GM12864 (cell line): ENCODE data around the gene MACROD2.

ENCODE experiments used
- DNase-seq: peaks from one replicate; pipeline ENCODE4 v3.0.0-alpha.2; 2011; ENCODE audit warnings: low read depth
- H3K4me3 ChIP-seq: 2 replicates; pipeline ENCODE4 v1.5.1; 2011; ENCODE audit warnings: mild to moderate bottlenecking, low read depth, low read length, control low read depth
- TF ChIP-seq, protein P1 (sequence below): IDR thresholded peaks from 2 replicates; pipeline ENCODE4 v1.5.1; 2011; ENCODE audit warnings: low read depth, mild to moderate bottlenecking, moderate library complexity, low read length, control low read depth, inconsistent platforms; ENCODE audit errors: missing control alignments

Gene MACROD2

DNA sequence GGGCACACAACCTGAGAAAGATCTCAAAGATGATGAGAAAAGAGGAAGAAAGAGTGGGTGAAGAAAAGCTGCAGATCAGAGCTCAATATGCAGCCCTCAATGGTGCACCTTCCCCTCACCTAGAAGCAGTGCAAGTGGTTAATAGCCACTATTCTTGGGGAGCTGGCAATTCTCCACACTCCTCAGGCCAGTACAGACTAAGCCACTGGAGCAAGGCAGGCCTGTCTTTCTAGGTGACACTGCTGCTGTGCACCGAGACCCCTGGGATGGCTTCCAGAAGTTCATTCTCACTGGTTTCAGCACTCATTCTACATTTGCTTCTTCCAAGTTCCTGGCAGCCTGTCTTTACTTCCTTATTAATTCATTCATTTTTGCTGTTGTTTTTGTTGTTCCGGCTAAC is 1604.6 kb downstream of the MACROD2 start:
- TF ChIP-seq, protein P1, sequence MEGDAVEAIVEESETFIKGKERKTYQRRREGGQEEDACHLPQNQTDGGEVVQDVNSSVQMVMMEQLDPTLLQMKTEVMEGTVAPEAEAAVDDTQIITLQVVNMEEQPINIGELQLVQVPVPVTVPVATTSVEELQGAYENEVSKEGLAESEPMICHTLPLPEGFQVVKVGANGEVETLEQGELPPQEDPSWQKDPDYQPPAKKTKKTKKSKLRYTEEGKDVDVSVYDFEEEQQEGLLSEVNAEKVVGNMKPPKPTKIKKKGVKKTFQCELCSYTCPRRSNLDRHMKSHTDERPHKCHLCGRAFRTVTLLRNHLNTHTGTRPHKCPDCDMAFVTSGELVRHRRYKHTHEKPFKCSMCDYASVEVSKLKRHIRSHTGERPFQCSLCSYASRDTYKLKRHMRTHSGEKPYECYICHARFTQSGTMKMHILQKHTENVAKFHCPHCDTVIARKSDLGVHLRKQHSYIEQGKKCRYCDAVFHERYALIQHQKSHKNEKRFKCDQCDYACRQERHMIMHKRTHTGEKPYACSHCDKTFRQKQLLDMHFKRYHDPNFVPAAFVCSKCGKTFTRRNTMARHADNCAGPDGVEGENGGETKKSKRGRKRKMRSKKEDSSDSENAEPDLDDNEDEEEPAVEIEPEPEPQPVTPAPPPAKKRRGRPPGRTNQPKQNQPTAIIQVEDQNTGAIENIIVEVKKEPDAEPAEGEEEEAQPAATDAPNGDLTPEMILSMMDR: no peak
- no peak for DNase-seq

DNA sequence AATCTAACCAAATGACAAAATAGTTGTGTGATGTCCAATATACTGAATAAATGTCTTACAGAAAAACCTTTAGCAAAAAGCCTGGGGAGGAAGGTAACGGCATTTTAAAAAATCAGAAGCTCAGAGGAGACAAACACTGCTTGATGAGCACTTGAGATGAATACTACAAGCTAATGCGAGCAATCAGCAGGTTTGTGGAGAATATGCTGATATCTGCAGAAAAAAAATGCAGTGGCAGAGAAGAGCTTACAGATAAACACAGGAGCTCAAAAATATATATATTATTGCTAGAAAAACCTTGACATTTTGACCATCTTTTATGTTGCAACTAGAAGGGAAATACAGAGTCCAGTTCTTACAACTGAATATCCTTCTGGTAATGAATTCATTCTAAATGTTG is 1605.2 kb downstream of the MACROD2 start:
- H3K4me3 ChIP-seq: no peak overlapping the region
- TF ChIP-seq, protein P1: no peak
- DNase-seq: no peak

More for the DNA sequence above, 1604.6 kb downstream of the MACROD2 start:
- H3K4me3 ChIP-seq: no peak overlapping the region

DNA sequence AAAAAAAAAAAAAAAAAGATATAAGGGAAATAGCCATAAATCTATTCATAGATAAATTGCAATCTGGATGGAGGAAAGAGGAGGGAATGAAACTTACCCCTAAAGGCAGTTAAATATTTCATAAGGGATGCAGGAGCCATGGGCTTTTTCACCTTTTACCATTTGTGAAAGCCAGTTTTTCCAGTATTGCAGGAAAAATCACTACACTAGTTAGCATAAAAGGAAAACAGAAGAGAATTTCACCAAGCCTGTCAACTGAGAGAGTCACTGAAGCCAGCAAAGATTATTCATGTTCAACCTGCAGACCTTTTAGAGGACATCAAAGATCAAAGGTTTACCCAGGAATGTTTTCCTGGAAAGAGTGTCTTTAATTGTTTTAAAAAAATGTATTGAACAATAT is 1608.2 kb downstream of the MACROD2 start:
- H3K4me3 ChIP-seq: no peak overlapping the region
- TF ChIP-seq, protein P1: no peak
- no peak for DNase-seq

GRCh38 chr20:15603978-15604805 is 1608.9 kb downstream of the MACROD2 start:
- H3K4me3 ChIP-seq: no peak overlapping the region
- DNase-seq: no peak
- TF ChIP-seq, protein P1: no peak

GRCh38 chr20:15609921-15610320 is 1614.6 kb downstream of the MACROD2 start:
- DNase-seq: no peak
- H3K4me3 ChIP-seq: no peak overlapping the region
- TF ChIP-seq, protein P1: no peak

- H3K4me3 ChIP-seq: no peak overlapping the region
- TF ChIP-seq, protein P1: no peak
- DNase-seq: no peak
These were observed 1615.5 kb downstream of the MACROD2 start for GRCh38 chr20:15610787-15611186.

DNA sequence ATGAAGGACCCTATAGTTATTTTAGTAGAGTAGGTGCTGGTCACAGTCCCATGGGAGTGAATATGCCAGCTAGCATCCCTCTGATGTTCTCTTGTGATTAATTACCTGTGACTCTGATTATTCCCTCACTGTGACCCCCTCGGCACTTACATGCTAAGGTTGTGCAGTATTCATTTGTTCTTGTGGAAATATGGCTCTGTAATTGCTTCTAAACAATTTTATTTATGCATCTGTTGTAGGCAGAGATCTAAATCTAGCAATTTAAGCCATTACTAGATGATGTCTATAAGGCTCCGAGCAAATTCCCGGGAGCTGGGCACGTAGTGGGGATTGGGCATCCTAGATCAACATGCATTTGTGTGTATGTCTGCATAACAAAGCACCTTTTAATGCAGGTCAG is 1616.2 kb downstream of the MACROD2 start:
- no peak overlapping the region for H3K4me3 ChIP-seq
- TF ChIP-seq, protein P1: no peak
- DNase-seq: no peak
